GM12892 (cell line): Measurements from ENCODE around the gene HGFAC.

Experiments used
- POLR2A ChIP-seq: IDR thresholded peaks from 2 replicates; pipeline ENCODE4 v1.6.1; 2011; ENCODE audit warnings: low read depth, low read length, control low read depth
- POLR2AphosphoS5 ChIP-seq: IDR thresholded peaks from 2 replicates; pipeline ENCODE4 v1.6.1; 2011; ENCODE audit warnings: low read depth, low read length, control low read depth

DNA sequence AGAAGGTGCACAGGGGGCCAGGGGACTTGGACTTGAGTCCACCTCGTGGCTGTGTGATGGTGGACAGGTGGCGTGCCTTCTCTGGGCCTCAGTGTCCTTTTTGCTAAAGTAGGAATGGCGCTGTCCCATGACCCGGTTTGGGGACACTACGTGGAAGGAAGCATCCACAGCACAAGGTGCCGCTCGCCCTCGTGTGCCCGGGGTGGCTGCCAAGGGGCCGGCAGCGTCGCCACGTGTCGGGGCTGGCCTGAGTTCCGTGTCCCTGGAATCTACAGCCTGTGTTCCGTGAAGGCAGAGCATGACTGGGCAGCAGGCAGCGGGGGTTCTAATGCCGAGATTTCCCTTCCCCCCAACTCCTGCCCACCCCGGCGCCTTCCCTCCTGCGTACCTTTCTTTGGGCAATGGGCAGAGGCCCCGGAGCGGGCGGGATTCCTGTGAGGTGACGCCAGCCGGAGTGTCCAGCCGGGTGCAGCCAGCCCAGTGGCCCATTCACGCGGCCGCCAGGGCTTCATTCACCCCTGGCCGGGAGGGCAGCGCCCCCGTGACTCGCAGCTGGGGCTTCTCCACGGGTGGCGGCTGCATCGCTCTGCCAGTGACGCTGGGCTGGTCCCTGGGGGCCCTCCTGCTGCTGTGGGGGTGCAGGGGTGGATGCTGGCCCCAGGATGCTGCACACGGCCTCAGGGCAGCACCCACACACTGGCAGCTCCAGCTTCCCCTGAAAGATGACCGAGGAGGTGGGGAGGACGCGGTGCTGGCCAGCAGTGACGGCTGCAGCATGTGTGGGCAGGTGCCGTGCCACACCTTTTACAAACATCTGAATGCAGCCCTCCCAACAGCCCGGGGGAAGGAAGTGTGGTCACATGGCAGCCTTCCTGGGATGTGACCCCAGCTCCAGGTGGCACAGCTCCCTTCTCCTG lies 42.5 kb downstream of the HGFAC start:
- no peak for TF ChIP-seq POLR2AphosphoS5
- no peak for TF ChIP-seq POLR2A
